Measurements from ENCODE around the gene PIGS.

GRCh38 chr17:28613931-28614381 is 42.6 kb upstream of the PIGS start, which contains the start of gene RSKR:
- TF ChIP-seq POLR2AphosphoS5 (IDR thresholded peaks at IDR 0.05; ENCODE audit: low read depth) = peak; percentile 46; the same call in 1 of the 2 replicates
- TF ChIP-seq CTCF (IDR thresholded peaks at IDR 0.05; ENCODE audit: insufficient read depth, low read length) = no peak
- TF ChIP-seq, protein P1, sequence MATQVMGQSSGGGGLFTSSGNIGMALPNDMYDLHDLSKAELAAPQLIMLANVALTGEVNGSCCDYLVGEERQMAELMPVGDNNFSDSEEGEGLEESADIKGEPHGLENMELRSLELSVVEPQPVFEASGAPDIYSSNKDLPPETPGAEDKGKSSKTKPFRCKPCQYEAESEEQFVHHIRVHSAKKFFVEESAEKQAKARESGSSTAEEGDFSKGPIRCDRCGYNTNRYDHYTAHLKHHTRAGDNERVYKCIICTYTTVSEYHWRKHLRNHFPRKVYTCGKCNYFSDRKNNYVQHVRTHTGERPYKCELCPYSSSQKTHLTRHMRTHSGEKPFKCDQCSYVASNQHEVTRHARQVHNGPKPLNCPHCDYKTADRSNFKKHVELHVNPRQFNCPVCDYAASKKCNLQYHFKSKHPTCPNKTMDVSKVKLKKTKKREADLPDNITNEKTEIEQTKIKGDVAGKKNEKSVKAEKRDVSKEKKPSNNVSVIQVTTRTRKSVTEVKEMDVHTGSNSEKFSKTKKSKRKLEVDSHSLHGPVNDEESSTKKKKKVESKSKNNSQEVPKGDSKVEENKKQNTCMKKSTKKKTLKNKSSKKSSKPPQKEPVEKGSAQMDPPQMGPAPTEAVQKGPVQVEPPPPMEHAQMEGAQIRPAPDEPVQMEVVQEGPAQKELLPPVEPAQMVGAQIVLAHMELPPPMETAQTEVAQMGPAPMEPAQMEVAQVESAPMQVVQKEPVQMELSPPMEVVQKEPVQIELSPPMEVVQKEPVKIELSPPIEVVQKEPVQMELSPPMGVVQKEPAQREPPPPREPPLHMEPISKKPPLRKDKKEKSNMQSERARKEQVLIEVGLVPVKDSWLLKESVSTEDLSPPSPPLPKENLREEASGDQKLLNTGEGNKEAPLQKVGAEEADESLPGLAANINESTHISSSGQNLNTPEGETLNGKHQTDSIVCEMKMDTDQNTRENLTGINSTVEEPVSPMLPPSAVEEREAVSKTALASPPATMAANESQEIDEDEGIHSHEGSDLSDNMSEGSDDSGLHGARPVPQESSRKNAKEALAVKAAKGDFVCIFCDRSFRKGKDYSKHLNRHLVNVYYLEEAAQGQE (IDR thresholded peaks at IDR 0.05; ENCODE audit: insufficient replicate concordance, low read depth) = no peak
- no peak for TF ChIP-seq GABPA (IDR thresholded peaks at IDR 0.05; ENCODE audit: low read depth)
